Measurements from ENCODE around the gene SMIM15.

DNA sequence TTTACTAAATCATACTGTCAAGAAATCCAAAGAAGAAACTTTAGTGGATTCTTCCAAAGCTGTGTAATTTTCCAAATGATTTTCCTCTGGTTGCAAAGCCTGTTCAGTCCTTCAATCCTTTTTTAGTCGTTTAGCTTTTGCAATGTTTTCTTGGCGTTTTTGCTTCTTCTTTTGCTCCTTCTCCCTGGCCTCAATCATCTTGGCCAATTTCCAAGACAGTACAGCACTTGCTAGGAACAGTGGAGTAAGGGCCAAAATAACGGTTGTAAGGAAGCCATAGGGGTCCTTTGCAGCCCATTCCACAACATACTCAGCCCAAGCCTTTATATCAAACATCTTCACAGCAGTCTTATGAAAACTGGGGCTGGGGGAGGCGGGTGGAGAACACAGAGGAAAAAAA lies 2.4 kb downstream of the SMIM15 start:
- TF ChIP-seq, protein P1, sequence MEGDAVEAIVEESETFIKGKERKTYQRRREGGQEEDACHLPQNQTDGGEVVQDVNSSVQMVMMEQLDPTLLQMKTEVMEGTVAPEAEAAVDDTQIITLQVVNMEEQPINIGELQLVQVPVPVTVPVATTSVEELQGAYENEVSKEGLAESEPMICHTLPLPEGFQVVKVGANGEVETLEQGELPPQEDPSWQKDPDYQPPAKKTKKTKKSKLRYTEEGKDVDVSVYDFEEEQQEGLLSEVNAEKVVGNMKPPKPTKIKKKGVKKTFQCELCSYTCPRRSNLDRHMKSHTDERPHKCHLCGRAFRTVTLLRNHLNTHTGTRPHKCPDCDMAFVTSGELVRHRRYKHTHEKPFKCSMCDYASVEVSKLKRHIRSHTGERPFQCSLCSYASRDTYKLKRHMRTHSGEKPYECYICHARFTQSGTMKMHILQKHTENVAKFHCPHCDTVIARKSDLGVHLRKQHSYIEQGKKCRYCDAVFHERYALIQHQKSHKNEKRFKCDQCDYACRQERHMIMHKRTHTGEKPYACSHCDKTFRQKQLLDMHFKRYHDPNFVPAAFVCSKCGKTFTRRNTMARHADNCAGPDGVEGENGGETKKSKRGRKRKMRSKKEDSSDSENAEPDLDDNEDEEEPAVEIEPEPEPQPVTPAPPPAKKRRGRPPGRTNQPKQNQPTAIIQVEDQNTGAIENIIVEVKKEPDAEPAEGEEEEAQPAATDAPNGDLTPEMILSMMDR (IDR thresholded peaks at IDR 0.05; ENCODE audit: low read depth, low read length) = no peak
- TF ChIP-seq POLR2A (IDR thresholded peaks at IDR 0.05; ENCODE audit: extremely low read depth, insufficient read length) = no peak
- TF ChIP-seq MYC (IDR thresholded peaks at IDR 0.05; ENCODE audit: low read depth, low read length) = no peak
